CD4-positive, alpha-beta T cell treated with Interleukin-12 subunit alpha and Interleukin-12 subunit beta, for 1 hour (primary cell): ENCODE measurements around the gene BAIAP2L2.

ENCODE experiments used
- DNase-seq: peaks from one replicate; pipeline ENCODE4 v3.0.0-alpha.2; 2020

BAIAP2L2 gene

GRCh38 chr22:38036392-38037062, 74.0 kb downstream of the BAIAP2L2 start:
- no peak for DNase-seq

- DNase-seq, result no peak
Measured at GRCh38 chr22:38035530-38035885, 75.0 kb downstream of the BAIAP2L2 start.
